PFSK-1 (cell line): Measurements from ENCODE around the gene ITPRID1. TPM values are rescaled to one million over a fixed set of nuclear protein-coding genes. Genes with fewer than 3 reads are reported as not detected.

Experiments used
- FOXP2 ChIP-seq: optimal IDR thresholded peaks from 2 replicates; pipeline ENCODE3; 2011; ENCODE audit warnings: borderline replicate concordance, control low read depth, inconsistent platforms; ENCODE audit not compliant: insufficient read depth; ENCODE audit errors: extremely low read length, extremely low read depth
- POLR2AphosphoS5 ChIP-seq: IDR thresholded peaks from 2 replicates; pipeline ENCODE4 v1.6.1; 2012; ENCODE audit warnings: low read depth, mild to moderate bottlenecking, control low read depth, low read length, moderate library complexity
- SIN3A ChIP-seq: IDR thresholded peaks from 2 replicates; pipeline ENCODE4 v1.6.1; 2012; ENCODE audit warnings: mild to moderate bottlenecking, low read length, moderate library complexity, borderline replicate concordance; ENCODE audit not compliant: insufficient read depth
- TAF1 ChIP-seq: IDR thresholded peaks from 2 replicates; pipeline ENCODE4 v1.6.1; 2012; ENCODE audit warnings: low read length, control low read depth, borderline replicate concordance; ENCODE audit not compliant: insufficient read depth
- polyA plus RNA-seq: library from polyadenylated mRNA; unstranded; fragments of >200 nt; gene quantifications from one replicate; pipeline ENCODE4 v1.2.1, GENCODE V29; 2012; ENCODE audit warnings: low read depth, missing spikeins; ENCODE audit not compliant: insufficient read length
- TF ChIP-seq, protein P1 (sequence below), 2 experiments: IDR thresholded peaks; 2 replicates each; pipeline versions ENCODE4 v1.6.1 to v1.8.0; 2011 to 2012; ENCODE audit warnings: low read depth in 2 of 2, low read length in 2 of 2, control low read depth in 1 of 2, inconsistent platforms in 1 of 2, mild to moderate bottlenecking in 1 of 2, moderate library complexity in 1 of 2; ENCODE audit not compliant: insufficient read depth in 1 of 2

Gene ITPRID1
- not detected for polyA plus RNA-seq

DNA sequence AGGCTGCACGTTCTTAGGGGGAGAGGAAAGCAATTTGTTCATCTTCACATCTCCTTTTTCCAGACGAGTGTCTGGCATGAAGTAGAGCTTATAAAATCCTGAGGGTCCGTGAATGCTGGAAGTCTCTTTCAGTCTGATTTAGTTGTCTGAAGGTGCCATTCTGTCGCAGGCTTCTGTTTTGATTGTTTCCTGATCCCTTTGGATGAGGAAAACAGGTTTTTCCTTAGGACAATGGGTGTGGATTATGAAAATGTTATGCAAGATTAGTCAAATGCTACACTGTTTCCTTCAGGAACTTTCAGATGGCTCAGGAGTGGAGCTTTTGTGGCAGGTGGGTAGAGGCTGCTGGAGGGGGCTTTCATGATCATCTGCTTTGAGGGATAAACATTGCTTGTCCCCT is at the start of gene ITPRID1:
ITPRID1 (plus strand) TSS at position 301 of the 400 bp plus-strand sequence. CDS start 38,935 bp downstream, outside the sequence.
- TF ChIP-seq, protein P1, sequence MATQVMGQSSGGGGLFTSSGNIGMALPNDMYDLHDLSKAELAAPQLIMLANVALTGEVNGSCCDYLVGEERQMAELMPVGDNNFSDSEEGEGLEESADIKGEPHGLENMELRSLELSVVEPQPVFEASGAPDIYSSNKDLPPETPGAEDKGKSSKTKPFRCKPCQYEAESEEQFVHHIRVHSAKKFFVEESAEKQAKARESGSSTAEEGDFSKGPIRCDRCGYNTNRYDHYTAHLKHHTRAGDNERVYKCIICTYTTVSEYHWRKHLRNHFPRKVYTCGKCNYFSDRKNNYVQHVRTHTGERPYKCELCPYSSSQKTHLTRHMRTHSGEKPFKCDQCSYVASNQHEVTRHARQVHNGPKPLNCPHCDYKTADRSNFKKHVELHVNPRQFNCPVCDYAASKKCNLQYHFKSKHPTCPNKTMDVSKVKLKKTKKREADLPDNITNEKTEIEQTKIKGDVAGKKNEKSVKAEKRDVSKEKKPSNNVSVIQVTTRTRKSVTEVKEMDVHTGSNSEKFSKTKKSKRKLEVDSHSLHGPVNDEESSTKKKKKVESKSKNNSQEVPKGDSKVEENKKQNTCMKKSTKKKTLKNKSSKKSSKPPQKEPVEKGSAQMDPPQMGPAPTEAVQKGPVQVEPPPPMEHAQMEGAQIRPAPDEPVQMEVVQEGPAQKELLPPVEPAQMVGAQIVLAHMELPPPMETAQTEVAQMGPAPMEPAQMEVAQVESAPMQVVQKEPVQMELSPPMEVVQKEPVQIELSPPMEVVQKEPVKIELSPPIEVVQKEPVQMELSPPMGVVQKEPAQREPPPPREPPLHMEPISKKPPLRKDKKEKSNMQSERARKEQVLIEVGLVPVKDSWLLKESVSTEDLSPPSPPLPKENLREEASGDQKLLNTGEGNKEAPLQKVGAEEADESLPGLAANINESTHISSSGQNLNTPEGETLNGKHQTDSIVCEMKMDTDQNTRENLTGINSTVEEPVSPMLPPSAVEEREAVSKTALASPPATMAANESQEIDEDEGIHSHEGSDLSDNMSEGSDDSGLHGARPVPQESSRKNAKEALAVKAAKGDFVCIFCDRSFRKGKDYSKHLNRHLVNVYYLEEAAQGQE (IDR thresholded peaks at IDR 0.05; ENCODE audit: insufficient read depth in 1 of 2, low read depth in 2 of 2, low read length in 2 of 2) = no peak
- TF ChIP-seq SIN3A (no peak), FOXP2 (no peak), POLR2AphosphoS5 (no peak), TAF1 (no peak)

DNA sequence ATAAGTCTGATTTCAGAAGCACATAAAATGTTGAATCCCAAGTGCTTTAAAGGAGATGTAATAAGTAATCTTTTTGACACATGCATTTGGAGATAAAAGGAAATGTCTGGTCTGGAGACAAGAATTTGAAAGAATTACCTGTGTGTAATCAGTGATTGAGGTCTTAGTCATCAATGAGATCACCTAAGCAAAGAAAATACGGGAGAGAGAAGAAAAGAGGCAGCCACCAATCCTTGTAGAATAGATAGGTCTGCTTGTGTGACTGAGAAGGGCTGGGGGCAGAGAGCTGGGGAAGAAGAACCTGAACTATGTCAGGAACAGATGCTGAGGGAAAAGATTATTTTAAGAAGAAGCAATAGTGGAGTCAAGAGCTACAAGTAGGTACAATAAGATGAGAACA is 49.3 kb upstream of the ITPRID1 start:
- TF ChIP-seq SIN3A (no peak), TAF1 (no peak), POLR2AphosphoS5 (no peak), FOXP2 (no peak)
- TF ChIP-seq, protein P1 (IDR thresholded peaks at IDR 0.05; ENCODE audit: insufficient read depth in 1 of 2, low read depth in 2 of 2, low read length in 2 of 2) = no peak

DNA sequence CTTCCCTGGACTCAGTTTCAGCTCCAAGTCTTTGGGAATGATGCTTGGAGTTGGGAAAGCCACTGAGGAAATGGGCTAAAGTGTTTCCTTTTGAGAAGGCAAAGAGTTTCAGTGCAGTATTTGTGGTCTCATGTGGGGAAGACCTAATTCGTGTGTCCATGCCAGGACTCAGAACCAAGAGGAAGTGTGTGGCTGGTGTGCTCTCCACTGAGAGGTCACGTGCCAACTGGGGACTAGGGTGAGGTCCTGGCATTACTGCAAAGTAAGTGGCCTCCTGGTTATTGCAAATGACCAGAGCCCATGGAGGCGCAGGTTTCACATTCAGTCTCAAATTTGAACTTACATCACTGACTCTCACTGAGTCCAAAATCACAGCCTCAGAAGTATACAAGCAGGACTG is 48.6 kb upstream of the ITPRID1 start:
- TF ChIP-seq, protein P1 (IDR thresholded peaks at IDR 0.05; ENCODE audit: insufficient read depth in 1 of 2, low read depth in 2 of 2, low read length in 2 of 2) = no peak
- no peak for TF ChIP-seq FOXP2
- TF ChIP-seq POLR2AphosphoS5 = no peak
- no peak for TF ChIP-seq SIN3A
- no peak for TF ChIP-seq TAF1

DNA sequence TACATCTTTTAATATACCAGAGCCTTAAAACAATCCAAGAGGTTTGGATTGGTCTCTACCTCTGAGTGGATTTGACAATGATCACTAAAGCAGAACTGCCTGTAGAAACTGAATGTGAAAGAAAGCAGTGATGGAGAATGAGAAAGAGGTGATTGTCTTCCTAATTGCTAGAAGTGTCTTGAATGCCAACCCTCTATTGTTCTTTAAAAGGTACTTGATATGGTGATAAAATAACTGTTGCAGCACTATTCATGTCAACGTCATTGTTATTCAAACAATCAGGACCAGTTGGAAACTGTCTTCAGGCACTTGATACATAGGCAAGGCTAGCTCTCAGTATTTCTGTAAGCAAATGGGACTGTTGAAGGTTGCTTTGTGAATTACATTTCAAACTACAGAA is 47.9 kb upstream of the ITPRID1 start:
- TF ChIP-seq, protein P1 (IDR thresholded peaks at IDR 0.05; ENCODE audit: insufficient read depth in 1 of 2, low read depth in 2 of 2, low read length in 2 of 2) = no peak
- TF ChIP-seq SIN3A = no peak
- no peak for TF ChIP-seq TAF1
- TF ChIP-seq FOXP2 = no peak
- TF ChIP-seq POLR2AphosphoS5 = no peak

DNA sequence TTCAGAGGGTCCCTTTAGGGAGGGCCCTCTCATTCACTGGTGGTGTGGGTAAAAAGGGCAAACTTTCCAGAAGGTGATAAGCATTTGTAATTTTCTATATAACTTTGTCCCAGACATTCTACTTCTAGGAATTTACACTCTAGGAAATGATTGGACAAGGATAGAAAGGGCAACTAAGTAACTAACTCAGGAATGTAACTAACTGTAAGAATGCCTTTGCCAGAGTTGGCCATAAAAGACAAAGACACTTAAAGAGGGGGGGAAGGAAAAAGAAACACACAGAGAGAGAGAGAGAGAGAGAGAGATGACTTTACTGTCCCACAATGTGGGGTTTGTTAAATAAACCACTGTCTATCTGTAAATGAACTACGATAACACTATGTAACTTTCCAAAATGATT is 38.5 kb upstream of the ITPRID1 start:
- TF ChIP-seq TAF1 (no peak), FOXP2 (no peak), POLR2AphosphoS5 (no peak), SIN3A (no peak)
- TF ChIP-seq, protein P1 (IDR thresholded peaks at IDR 0.05; ENCODE audit: insufficient read depth in 1 of 2, low read depth in 2 of 2, low read length in 2 of 2) = no peak
